ENCODE results near the gene PRKCE. TPM values are rescaled to one million over a fixed set of nuclear protein-coding genes. Genes with fewer than 3 reads are reported as not detected.

Gene PRKCE
- polyA plus RNA-seq (ENCODE audit: insufficient read length in 4 of 4), result 1 to 10 TPM; 7.9 to 9.2 (median 8.5) TPM

- no peak for DNase-seq (ENCODE audit: low read depth in 4 of 4, low spot score in 2 of 4)
Observed at GRCh38 chr2:45651415-45652089, at the start of gene PRKCE. PRKCE (plus strand) TSS chr2:45651675.

- no peak for DNase-seq (ENCODE audit: low read depth in 4 of 4, low spot score in 2 of 4)
Observed at GRCh38 chr2:45602624-45603023, 48.9 kb upstream of the PRKCE start.

GRCh38 chr2:45605116-45605515 lies 46.4 kb upstream of the PRKCE start:
- DNase-seq (ENCODE audit: low read depth in 4 of 4, low spot score in 2 of 4), result no peak

GRCh38 chr2:45606796-45607195 lies 44.7 kb upstream of the PRKCE start:
- DNase-seq (ENCODE audit: low read depth in 4 of 4, low spot score in 2 of 4), result no peak

GRCh38 chr2:45607701-45608100 lies 43.8 kb upstream of the PRKCE start:
- DNase-seq (ENCODE audit: low read depth in 4 of 4, low spot score in 2 of 4), result no peak

GRCh38 chr2:45610281-45611019 lies 41.0 kb upstream of the PRKCE start:
- peak in 2 of 4 donors; percentile 61 to 69 for DNase-seq (ENCODE audit: low read depth in 4 of 4, low spot score in 2 of 4)

- DNase-seq (ENCODE audit: low read depth in 4 of 4, low spot score in 2 of 4), result peak; percentile 78 to 90 (median 84)
Observed at GRCh38 chr2:45611020-45611859, 40.2 kb upstream of the PRKCE start, which contains the start of gene SRBD1. SRBD1 (minus strand) TSS chr2:45611267; CDS start chr2:45605441, 5,826 bp downstream.

GRCh38 chr2:45612285-45612684 lies 39.2 kb upstream of the PRKCE start:
- DNase-seq (ENCODE audit: low read depth in 4 of 4, low spot score in 2 of 4), result peak in 1 of 4 donors; percentile 34

- peak in 1 of 4 donors; percentile 28 for DNase-seq (ENCODE audit: low read depth in 4 of 4, low spot score in 2 of 4)
Observed at GRCh38 chr2:45612731-45613130, 38.7 kb upstream of the PRKCE start.

- no peak for DNase-seq (ENCODE audit: low read depth in 4 of 4, low spot score in 2 of 4)
Observed at GRCh38 chr2:45614330-45614729, 37.1 kb upstream of the PRKCE start.

- no peak for DNase-seq (ENCODE audit: low read depth in 4 of 4, low spot score in 2 of 4)
Observed at GRCh38 chr2:45614871-45615415, 36.5 kb upstream of the PRKCE start.

- no peak for DNase-seq (ENCODE audit: low read depth in 4 of 4, low spot score in 2 of 4)
Observed at GRCh38 chr2:45616658-45617411, 34.6 kb upstream of the PRKCE start.

GRCh38 chr2:45617496-45617895 lies 34.0 kb upstream of the PRKCE start:
- no peak for DNase-seq (ENCODE audit: low read depth in 4 of 4, low spot score in 2 of 4)

GRCh38 chr2:45622336-45623075 lies 29.0 kb upstream of the PRKCE start:
- DNase-seq (ENCODE audit: low read depth in 4 of 4, low spot score in 2 of 4), result no peak

GRCh38 chr2:45623098-45623497 lies 28.4 kb upstream of the PRKCE start:
- DNase-seq (ENCODE audit: low read depth in 4 of 4, low spot score in 2 of 4), result no peak

GRCh38 chr2:45625824-45626223 lies 25.7 kb upstream of the PRKCE start:
- DNase-seq (ENCODE audit: low read depth in 4 of 4, low spot score in 2 of 4), result no peak

GRCh38 chr2:45626387-45627221 lies 24.9 kb upstream of the PRKCE start:
- DNase-seq (ENCODE audit: low read depth in 4 of 4, low spot score in 2 of 4), result no peak

GRCh38 chr2:45627911-45628310 lies 23.6 kb upstream of the PRKCE start:
- DNase-seq (ENCODE audit: low read depth in 4 of 4, low spot score in 2 of 4), result no peak

All from left renal cortex interstitium (tissue), 4 donors.